ENCODE measurements around the gene RAP1GAP2.
A peak's percentile ranks its signal among the peaks of the same experiment; 100 is the strongest.

RAP1GAP2 gene

GRCh38 chr17:2796164-2797125 lies at the start of gene RAP1GAP2:
RAP1GAP2 (plus strand) TSS chr17:2796438; CDS start chr17:2796528, 90 bp downstream.
- no peak for TF ChIP-seq CTCF (IDR thresholded peaks at IDR 0.05; ENCODE audit: extremely low read depth, missing control alignments)
- no peak for DNase-seq (ENCODE audit: low spot score)

- TF ChIP-seq CTCF (IDR thresholded peaks at IDR 0.05; ENCODE audit: extremely low read depth, missing control alignments), result no peak
- peak; percentile 50 for DNase-seq (ENCODE audit: low spot score)
Measured at GRCh38 chr17:2749058-2749783, 47.0 kb upstream of the RAP1GAP2 start, which contains the start of gene CCDC92B. CCDC92B (minus strand) TSS chr17:2749652; CDS start chr17:2735145, 14,507 bp downstream.

- peak; percentile 96 for DNase-seq (ENCODE audit: low spot score)
- TF ChIP-seq CTCF (IDR thresholded peaks at IDR 0.05; ENCODE audit: extremely low read depth, missing control alignments), result no peak
Measured at GRCh38 chr17:2749784-2750181, 46.5 kb upstream of the RAP1GAP2 start.

GRCh38 chr17:2750721-2751120 lies 45.5 kb upstream of the RAP1GAP2 start:
- no peak for DNase-seq (ENCODE audit: low spot score)
- TF ChIP-seq CTCF (IDR thresholded peaks at IDR 0.05; ENCODE audit: extremely low read depth, missing control alignments), result no peak

GRCh38 chr17:2751491-2751890 lies 44.7 kb upstream of the RAP1GAP2 start:
- no peak for DNase-seq (ENCODE audit: low spot score)
- no peak for TF ChIP-seq CTCF (IDR thresholded peaks at IDR 0.05; ENCODE audit: extremely low read depth, missing control alignments)

- DNase-seq (ENCODE audit: low spot score), result no peak
- TF ChIP-seq CTCF (IDR thresholded peaks at IDR 0.05; ENCODE audit: extremely low read depth, missing control alignments), result no peak
Measured at GRCh38 chr17:2755891-2756724, 40.1 kb upstream of the RAP1GAP2 start.
